ENCODE results near the gene P3H2.

The P3H2 gene

DNA sequence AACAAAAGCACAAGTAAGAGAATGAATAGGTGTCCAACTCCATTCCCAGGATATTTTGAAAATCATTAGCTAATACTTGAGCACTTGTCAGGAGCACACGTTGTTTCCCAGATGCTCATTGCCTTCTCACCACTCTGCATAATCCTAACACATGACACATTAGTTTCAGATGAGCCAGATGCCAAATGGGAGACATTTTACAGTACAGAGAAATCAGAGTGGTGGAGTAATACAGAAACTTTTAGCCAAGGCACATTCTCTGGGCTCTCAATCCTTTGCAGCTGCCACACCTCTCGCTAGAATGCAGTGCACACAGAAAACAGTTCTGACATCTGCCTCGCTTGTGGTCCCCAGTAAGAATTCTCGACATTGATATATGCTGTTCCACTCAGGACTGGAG is 76.6 kb downstream of the P3H2 start:
- H3K4me3 ChIP-seq (ENCODE audit: low read depth, low read length): no peak overlapping the region
- peak; percentile 42; the same call in 1 of the 2 replicates for TF ChIP-seq ZNF335 (tag by site-specific recombination; conservative IDR thresholded peaks at IDR 0.05)
- TF ChIP-seq, protein P1, sequence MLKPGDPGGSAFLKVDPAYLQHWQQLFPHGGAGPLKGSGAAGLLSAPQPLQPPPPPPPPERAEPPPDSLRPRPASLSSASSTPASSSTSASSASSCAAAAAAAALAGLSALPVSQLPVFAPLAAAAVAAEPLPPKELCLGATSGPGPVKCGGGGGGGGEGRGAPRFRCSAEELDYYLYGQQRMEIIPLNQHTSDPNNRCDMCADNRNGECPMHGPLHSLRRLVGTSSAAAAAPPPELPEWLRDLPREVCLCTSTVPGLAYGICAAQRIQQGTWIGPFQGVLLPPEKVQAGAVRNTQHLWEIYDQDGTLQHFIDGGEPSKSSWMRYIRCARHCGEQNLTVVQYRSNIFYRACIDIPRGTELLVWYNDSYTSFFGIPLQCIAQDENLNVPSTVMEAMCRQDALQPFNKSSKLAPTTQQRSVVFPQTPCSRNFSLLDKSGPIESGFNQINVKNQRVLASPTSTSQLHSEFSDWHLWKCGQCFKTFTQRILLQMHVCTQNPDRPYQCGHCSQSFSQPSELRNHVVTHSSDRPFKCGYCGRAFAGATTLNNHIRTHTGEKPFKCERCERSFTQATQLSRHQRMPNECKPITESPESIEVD (tag by site-specific recombination; IDR thresholded peaks at IDR 0.05): no peak
- no peak for TF ChIP-seq KLF8 (tag by site-specific recombination; IDR thresholded peaks at IDR 0.05)
- no peak for TF ChIP-seq ZNF223 (tag by site-specific recombination; IDR thresholded peaks at IDR 0.05)
- TF ChIP-seq, protein P2, sequence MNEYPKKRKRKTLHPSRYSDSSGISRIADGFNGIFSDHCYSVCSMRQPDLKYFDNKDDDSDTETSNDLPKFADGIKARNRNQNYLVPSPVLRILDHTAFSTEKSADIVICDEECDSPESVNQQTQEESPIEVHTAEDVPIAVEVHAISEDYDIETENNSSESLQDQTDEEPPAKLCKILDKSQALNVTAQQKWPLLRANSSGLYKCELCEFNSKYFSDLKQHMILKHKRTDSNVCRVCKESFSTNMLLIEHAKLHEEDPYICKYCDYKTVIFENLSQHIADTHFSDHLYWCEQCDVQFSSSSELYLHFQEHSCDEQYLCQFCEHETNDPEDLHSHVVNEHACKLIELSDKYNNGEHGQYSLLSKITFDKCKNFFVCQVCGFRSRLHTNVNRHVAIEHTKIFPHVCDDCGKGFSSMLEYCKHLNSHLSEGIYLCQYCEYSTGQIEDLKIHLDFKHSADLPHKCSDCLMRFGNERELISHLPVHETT (tag by site-specific recombination; IDR thresholded peaks at IDR 0.05): no peak
- TF ChIP-seq, protein P3, sequence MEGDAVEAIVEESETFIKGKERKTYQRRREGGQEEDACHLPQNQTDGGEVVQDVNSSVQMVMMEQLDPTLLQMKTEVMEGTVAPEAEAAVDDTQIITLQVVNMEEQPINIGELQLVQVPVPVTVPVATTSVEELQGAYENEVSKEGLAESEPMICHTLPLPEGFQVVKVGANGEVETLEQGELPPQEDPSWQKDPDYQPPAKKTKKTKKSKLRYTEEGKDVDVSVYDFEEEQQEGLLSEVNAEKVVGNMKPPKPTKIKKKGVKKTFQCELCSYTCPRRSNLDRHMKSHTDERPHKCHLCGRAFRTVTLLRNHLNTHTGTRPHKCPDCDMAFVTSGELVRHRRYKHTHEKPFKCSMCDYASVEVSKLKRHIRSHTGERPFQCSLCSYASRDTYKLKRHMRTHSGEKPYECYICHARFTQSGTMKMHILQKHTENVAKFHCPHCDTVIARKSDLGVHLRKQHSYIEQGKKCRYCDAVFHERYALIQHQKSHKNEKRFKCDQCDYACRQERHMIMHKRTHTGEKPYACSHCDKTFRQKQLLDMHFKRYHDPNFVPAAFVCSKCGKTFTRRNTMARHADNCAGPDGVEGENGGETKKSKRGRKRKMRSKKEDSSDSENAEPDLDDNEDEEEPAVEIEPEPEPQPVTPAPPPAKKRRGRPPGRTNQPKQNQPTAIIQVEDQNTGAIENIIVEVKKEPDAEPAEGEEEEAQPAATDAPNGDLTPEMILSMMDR (tag by site-specific recombination; IDR thresholded peaks at IDR 0.05): no peak
- no peak for TF ChIP-seq ZNF792 (tag by site-specific recombination; IDR thresholded peaks at IDR 0.05)
- TF ChIP-seq ZNF791 (tag by site-specific recombination; IDR thresholded peaks at IDR 0.05): no peak
- no peak for TF ChIP-seq ZFP37 (tag by site-specific recombination; IDR thresholded peaks at IDR 0.05)
- TF ChIP-seq REPIN1 (tag by site-specific recombination; IDR thresholded peaks at IDR 0.05; ENCODE audit: low read depth): no peak
- TF ChIP-seq GLIS1 (tag by site-specific recombination; IDR thresholded peaks at IDR 0.05): no peak
- TF ChIP-seq ZNF670 (tag by site-specific recombination; IDR thresholded peaks at IDR 0.05; ENCODE audit: low read depth): no peak
- TF ChIP-seq ZBTB17 (tag by site-specific recombination; IDR thresholded peaks at IDR 0.05): peak; percentile 73
- TF ChIP-seq, protein P4, sequence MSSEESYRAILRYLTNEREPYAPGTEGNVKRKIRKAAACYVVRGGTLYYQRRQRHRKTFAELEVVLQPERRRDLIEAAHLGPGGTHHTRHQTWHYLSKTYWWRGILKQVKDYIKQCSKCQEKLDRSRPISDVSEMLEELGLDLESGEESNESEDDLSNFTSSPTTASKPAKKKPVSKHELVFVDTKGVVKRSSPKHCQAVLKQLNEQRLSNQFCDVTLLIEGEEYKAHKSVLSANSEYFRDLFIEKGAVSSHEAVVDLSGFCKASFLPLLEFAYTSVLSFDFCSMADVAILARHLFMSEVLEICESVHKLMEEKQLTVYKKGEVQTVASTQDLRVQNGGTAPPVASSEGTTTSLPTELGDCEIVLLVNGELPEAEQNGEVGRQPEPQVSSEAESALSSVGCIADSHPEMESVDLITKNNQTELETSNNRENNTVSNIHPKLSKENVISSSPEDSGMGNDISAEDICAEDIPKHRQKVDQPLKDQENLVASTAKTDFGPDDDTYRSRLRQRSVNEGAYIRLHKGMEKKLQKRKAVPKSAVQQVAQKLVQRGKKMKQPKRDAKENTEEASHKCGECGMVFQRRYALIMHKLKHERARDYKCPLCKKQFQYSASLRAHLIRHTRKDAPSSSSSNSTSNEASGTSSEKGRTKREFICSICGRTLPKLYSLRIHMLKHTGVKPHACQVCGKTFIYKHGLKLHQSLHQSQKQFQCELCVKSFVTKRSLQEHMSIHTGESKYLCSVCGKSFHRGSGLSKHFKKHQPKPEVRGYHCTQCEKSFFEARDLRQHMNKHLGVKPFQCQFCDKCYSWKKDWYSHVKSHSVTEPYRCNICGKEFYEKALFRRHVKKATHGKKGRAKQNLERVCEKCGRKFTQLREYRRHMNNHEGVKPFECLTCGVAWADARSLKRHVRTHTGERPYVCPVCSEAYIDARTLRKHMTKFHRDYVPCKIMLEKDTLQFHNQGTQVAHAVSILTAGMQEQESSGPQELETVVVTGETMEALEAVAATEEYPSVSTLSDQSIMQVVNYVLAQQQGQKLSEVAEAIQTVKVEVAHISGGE (tag by site-specific recombination; conservative IDR thresholded peaks at IDR 0.05; ENCODE audit: low read depth): no peak
- TF ChIP-seq ZNF76 (tag by site-specific recombination; IDR thresholded peaks at IDR 0.05; ENCODE audit: borderline replicate concordance, low read depth): no peak
- no peak overlapping the region; the same call in 1 of the 2 replicates for H3K27ac ChIP-seq (ENCODE audit: extremely low read depth, low read depth, low read length)
- ChIA-PET CTCF (interaction anchor here (1.1 kb wide), 1 partner anchor 124 kb away, joined by 5 read pairs; no protein-coding TSS in a partner anchor), POLR2A (no interaction called here)
- H3K36me3 ChIP-seq (ENCODE audit: control insufficient read depth in 2 of 2, insufficient read depth in 1 of 2, low read length in 2 of 2): no peaks in the 10 kb centered on the region
- peaks cover 13% of the 10 kb centered on the region for H3K4me1 ChIP-seq (ENCODE audit: control insufficient read depth, insufficient read depth, low read length)
- no peaks in the 10 kb centered on the region for H3K9me3 ChIP-seq (ENCODE audit: control insufficient read depth, insufficient read depth, low read depth, low read length)

DNA sequence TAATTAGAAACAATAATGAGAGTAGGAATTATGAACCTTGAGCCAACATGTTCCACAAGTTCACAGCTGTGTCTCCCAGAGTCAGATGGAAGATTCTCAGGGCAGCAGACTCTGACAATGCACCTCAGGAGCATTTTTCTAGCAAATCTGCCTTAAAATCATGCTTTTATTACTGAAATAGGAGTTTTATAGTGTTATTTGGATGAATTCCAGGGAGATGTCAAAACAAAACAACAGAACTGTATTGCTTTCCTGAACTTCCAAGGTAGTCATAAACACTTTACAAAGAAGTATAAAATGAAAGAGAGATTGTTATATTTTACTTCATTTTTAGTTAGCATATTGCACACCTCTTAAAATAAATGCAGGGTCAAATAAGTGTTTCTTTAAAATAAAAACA is 77.0 kb downstream of the P3H2 start:
- Histone ChIP-seq H3K4me3 (ENCODE audit: low read depth, low read length) (no peak overlapping the region), H3K9me3 (ENCODE audit: control insufficient read depth, insufficient read depth, low read depth, low read length) (no peaks in the 10 kb centered on the region), H3K4me1 (ENCODE audit: control insufficient read depth, insufficient read depth, low read length) (peaks cover 12% of the 10 kb centered on the region), H3K27ac (ENCODE audit: extremely low read depth, low read depth, low read length) (no peak overlapping the region), H3K36me3 (ENCODE audit: control insufficient read depth in 2 of 2, insufficient read depth in 1 of 2, low read length in 2 of 2) (no peaks in the 10 kb centered on the region)
- CTCF ChIA-PET: no interaction called here
- no peak for TF ChIP-seq ZBTB17 (tag by site-specific recombination; IDR thresholded peaks at IDR 0.05)
- POLR2A ChIA-PET: no interaction called here
